Mammary epithelial cell (primary cell): Measurements from ENCODE around the gene CYP11A1.

Experiments
- EZH2 ChIP-seq: IDR thresholded peaks from 2 replicates; pipeline ENCODE4 v1.6.1; 2012; ENCODE audit warnings: low read length, inconsistent platforms, borderline replicate concordance
- TF ChIP-seq, protein P1 (sequence below), 2 donors: IDR thresholded peaks in 1 of 2; conservative IDR thresholded peaks in 1 of 2; 2 replicates each; pipeline ENCODE4 v1.5.1; 2011 to 2012; ENCODE audit warnings: inconsistent platforms in 2 of 2, low read length in 2 of 2, mild to moderate bottlenecking in 2 of 2, control low read depth in 1 of 2, low read depth in 1 of 2; ENCODE audit not compliant: insufficient read depth in 1 of 2; ENCODE audit errors: extremely low read depth in 1 of 2

DNA sequence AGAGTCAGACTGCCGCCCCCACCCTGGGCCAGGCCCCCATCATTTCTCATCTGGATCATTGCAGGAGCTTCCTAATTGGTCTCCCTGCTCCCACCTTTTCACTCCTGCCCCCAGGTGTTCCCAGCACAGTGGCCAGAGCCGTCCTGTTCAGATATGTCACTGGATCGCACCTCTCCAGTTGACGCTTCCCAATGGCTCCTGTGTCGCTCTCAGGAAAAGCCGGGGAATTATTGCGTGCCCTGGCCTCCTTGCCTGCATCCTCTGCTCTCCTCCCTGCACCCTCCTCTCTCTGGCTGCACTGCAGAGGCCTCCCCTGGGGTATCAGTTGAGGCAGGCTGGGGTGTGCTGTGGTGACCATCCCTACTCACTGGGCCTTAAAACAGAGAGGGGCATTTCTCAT is 25.5 kb upstream of the CYP11A1 start:
- TF ChIP-seq, protein P1, sequence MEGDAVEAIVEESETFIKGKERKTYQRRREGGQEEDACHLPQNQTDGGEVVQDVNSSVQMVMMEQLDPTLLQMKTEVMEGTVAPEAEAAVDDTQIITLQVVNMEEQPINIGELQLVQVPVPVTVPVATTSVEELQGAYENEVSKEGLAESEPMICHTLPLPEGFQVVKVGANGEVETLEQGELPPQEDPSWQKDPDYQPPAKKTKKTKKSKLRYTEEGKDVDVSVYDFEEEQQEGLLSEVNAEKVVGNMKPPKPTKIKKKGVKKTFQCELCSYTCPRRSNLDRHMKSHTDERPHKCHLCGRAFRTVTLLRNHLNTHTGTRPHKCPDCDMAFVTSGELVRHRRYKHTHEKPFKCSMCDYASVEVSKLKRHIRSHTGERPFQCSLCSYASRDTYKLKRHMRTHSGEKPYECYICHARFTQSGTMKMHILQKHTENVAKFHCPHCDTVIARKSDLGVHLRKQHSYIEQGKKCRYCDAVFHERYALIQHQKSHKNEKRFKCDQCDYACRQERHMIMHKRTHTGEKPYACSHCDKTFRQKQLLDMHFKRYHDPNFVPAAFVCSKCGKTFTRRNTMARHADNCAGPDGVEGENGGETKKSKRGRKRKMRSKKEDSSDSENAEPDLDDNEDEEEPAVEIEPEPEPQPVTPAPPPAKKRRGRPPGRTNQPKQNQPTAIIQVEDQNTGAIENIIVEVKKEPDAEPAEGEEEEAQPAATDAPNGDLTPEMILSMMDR (conservative IDR thresholded peaks at IDR 0.05 in 1 of 2, IDR thresholded peaks at IDR 0.05 in 1 of 2; ENCODE audit: extremely low read depth in 1 of 2, insufficient read depth in 1 of 2, low read depth in 1 of 2, low read length in 2 of 2): no peak
- no peak for TF ChIP-seq EZH2
